Stimulated activated naive CD4-positive, alpha-beta T cell (primary cell): ENCODE results near the gene SACM1L.

Experiments
- DNase-seq, 6 experiments: peaks; one replicate each; lab custom pipeline; 2025; lab: John Stamatoyannopoulos, UW

SACM1L gene

DNA sequence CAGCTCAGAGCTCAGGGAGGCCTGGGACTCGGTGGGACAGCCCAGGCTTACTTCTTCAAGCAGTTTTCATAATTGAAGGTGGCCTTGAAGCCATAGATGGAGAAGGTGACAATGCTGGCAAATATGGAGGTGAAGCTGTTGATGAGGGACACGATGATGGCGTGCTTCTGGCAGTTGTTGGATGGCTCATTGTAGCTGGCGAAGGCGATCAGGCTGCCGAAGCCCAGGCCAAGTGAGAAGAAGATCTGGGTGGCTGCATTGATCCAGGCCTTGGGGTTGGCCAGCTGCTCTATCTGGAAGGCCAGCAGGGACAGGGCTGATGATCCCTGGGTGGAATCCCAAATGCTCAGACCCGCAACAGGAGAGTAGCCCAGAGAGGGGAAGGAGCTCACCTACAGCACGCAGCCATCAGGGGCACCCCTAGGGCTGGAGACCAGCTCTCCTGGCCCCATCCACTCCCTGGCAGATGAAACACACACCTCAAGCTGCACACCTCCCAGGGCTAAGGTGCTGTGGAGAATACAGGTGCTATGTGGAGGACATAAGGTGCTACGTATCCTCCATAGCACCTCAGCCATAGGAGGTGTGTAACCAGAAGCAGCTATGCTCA, 82.1 kb downstream of the SACM1L start:
- DNase-seq, result no peak

DNA sequence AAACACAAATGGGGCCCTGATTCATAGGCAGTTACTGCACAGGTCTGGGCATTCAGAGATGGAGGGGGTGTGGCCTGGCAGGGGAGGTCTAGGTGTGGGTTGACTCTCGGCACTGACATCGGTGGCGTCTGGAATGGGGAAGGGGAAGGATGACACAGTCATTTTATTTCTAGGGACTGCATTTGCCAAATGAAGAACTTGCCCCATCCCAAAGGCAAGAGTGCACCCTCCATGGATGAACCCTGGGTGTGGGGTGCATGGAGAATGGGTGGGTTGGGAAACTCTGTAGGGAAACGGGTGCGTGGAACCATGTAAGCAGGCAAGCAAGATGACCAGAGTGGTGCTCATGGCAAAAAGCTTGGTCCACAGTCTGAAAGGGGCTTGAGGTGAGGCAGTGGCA, 82.6 kb downstream of the SACM1L start:
- DNase-seq, result no peak

DNA sequence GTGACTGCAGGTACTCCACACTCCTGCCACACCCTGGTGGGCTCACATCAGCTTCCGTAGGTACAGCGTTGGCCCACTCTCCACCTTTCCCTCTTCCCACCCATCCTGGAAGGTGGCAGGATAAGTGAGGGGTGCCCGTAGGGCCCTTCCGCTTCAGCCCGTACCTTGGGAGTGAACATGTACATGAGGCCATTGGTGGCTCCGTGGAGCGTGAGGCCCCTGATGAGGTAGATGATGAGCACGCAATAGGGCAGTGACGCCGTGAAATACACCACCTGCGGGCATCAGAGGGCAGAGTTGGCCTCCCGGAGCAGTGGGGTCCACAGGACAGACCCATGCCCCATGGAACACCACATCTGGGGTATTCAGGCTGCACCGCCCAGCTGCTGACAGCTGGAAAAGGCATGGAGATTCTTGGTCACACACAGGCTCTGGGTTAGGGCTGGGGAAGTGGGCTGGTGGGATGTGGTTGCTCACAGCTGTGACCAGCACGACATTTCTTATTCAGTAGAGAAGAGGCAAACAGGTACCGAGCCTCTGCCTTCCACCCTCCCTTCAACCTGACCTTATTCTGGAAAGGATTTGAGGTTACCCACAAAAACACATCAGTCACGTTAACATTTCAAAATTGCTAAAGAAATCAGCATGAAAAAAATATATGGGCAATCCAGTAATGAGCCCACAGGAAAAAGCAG, 83.3 kb downstream of the SACM1L start:
- no peak for DNase-seq

DNA sequence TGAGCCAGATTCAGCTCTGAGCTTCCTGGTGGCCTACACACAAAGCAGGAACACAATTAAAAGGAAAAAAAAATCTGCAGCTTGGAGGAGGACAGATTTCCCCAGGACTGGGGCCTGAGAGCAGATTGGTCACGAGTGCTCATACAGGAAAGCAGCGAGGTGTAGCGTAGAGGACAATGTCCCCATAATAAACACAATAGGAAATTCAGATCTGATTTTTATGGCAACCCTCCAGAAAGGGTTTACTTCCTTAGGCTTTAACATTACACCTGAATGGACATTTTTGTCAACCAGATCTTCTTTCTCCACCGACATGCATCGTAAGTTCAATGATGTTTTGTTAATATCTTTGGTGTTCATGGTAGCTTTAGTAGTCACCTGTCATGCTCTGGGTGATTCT, 83.9 kb downstream of the SACM1L start:
- no peak for DNase-seq

DNA sequence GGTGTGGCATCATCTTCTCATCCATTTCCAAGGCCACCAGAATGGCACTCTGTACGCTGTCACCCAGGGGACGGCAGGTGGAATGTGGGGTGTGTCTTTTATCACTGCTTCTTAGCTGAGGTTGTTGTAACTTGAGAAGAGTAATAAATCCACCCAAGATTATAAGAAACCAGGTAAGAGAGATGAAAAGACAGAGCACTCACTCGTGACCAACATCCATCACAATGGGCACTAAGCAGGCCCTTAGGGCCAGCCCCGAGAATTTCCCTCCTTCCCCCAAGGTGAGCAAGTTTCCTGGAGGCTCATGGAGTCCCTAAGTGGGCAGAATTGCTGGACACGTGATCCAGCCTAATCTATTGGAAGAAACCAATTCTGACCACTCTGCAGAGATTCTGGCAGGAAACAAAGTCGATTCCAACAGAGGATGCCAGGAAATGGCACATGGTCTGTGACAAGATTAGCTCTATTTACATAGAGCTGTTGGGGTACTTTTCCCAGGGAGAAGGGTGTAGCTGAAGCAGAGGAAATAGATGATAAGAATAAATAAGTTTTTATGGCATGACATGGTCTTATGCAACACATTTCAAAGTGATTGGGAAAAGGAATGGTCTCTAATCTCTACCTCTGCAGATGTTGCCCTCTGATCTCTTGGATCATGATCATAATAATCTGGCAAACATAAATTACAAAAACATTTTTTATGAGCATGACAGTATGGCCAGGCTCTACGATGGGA, 84.7 kb downstream of the SACM1L start:
- no peak for DNase-seq

DNA sequence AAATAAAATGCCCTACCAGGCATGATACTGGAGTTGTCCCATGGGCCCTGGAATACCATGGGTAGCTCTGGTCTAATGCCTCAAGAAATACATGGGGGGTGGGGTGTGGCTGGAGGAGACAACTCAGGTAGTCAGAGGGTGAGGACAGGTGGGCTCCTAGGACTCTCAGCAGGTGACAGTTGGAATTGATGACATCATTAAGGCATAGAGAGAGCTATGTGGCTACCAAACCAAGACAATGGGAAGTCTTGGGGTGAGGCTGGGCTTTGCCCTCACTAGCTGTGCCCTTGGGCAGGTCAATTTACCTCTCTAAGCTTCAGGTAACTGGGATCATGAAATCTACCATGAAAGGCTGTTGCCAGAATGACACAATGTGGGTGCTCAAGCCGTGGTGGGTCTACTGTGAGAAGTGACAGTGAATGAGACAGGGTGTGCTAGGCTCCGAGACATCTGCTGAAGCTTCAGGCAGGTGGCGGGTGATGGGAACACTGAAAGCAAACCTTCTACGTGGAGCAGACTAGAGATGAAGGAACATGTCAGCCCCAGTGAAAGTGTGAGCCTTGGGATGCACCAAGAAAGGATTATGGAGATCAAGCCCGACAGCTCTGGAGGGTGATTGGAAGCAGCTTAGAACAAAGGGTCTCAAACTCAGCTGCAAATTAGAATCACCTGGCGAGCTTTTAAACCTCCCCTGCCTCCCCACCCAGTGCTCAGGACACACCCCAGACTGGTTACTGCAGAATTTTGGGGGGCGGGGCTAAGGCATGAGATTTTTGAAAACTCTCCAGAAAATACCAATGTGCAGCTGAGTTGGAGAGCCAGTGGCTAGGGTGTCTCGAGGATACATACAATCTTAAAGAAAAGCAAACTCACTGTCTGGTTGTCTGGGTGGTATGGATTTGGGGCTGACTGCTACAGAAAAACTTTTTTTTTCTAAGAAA, 85.7 kb downstream of the SACM1L start:
- DNase-seq, result no peak

GRCh38 chr3:45775571-45776300, 86.5 kb downstream of the SACM1L start:
- DNase-seq, result no peak

- DNase-seq, result no peak
Observed at GRCh38 chr3:45776301-45776595, 87.1 kb downstream of the SACM1L start.

DNA sequence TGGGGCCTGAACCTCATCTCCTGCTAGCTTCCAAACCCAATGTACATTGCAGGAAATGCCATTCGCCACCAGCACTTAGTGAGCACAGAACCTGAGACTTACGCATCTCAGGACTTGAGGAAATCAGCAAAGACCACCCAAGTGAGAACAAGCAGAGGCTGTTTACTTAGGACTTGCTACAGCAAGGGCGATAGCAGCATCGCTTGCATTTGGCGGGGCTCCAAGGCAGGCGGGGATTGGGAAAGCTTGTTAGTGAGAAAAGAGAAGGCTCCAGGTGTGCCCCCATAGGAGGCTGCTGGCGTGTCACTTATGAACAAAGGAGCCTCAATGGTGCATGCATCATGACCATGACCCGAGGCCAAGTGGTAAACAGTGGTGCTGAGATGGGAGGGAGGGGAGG, 87.4 kb downstream of the SACM1L start:
- DNase-seq, result no peak

DNA sequence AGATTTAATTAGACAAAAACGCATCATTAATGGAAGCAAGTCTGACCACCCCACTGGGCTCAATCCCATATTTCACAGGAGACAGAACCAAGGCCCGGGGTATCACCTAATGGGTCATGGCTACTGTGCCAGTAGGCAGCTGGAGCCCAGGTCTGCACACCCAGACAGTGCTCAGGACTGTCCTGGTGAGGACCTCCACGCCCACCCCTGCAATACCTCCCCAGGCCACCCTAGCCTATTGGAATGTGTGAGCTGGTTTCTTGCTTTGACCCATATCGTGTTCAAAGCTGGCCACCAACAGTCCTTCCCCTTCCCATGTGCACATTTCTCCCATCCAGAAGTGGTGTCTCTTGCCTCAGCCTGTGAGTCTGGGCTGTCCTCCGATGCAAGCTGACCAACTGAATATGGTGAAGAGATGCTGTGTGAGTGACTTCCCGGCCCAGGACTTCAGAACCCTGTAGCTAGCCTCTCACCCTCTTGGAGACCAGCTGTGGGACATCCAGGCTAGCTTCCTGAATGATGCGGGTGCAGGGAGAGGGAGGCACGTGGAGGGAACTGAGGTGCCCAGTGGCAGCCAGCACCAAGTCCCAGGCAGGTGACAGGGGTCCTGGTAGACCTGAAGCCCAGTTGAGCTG, 88.0 kb downstream of the SACM1L start:
- no peak for DNase-seq

- no peak for DNase-seq
Observed at GRCh38 chr3:45777746-45778386, 88.7 kb downstream of the SACM1L start.

DNA sequence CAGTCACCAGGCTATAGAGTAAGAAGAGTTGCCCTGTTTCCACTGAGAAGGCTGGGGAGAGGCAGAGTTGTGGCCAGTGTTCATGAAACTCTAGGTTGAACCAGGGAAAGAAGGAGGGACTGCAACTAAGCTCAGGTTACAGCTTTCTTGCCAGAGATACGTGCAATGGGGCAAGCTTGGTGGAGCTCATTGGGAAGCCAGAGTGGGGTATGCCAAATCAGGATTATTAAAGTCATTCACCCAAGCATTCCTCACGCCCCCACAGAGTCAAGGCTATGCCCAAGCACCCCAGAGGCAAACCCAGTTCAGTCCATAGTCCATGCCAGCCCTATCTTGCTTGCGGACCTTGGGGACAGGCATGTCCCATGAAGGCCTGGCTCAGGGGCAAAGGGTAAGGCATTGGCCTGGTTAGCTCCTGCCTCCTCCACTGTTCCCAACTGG, 89.6 kb downstream of the SACM1L start:
- DNase-seq, result no peak

DNA sequence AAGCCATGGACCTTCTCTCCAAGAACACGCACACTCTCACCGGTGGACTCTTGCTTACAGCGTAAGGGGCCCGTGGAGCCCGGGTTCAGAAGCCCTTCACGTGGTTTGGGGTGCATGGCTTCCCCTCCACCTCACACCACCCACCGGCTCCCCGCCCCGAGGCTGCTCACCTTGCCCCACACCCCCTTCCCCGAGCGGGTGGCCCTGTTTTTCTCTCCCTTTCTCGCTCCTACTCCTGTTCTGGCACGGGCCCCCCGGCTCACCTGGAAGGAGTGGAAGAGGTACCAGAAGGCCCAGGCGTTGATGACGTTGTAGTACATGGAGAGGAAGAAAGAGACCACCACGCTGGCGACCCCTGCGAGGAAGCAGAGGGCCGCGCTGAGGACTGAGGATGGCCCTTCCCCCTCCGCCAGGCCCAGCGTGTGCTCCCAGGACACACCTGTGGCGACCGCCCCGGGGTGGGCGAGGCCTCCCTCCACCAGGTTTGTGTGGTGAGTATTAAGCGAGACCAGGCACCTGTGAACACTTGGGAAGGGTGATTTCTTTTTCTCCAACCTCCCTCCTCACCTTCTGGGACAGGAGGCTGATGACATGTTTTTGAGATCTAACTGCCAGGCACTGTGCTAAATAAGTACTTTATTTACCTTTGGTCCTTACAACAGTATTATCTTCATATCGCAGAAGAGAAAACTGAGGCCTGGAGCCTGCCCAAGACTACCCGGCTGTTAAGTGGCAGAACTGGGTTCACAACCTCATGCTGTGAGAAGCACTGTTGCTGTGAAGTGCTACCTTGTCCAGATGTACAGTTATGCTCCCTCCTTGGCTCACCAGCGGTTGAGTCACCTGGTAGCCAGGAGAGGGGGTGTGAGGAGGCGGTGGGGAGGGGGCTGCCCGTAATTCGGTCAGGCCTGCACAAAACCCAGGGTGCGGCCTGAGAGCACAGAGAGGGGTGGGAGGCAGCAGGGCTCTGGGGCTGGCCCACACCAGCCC, 90.8 kb downstream of the SACM1L start:
- DNase-seq, result no peak

DNA sequence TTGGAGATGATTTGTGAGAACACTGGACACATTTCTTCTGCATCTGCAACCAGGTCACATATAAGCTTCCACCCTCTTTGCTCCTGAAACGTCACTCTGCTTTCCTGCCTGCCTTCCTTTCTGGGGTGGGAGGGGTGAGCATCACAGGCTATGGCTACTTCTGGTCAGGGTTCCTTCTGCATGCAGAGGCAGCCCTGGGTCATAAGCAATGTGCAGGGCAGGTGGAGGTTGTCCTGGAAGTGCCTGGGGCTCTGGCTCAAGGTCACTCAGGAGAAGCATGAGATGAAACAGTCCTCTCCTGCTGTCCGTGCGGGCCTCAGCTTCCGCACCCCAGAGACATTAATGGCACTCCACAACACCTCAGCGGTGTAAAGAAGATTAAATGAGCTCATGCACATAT, 92.1 kb downstream of the SACM1L start:
- DNase-seq, result no peak

DNA sequence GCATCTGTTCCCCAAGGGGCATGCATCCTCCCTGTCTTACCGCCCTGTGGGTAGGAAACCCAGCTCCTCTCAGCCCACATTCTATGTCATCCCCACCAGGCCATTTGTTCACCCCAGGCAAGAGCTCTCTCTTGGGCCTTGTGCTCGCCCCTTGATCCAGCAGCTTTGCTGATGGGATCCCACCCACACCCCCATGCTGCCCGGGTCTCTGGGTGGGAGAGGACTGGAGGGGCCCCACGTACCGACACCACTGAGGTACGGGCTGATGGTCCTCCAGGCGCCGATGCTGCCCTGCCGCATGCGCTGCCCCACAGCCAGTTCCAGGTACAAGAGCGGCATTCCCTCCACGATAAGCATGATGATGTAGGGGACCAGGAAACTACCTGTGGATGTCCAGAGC, 92.6 kb downstream of the SACM1L start:
- DNase-seq, result no peak

GRCh38 chr3:45782381-45782780, 93.2 kb downstream of the SACM1L start:
- no peak for DNase-seq

DNA sequence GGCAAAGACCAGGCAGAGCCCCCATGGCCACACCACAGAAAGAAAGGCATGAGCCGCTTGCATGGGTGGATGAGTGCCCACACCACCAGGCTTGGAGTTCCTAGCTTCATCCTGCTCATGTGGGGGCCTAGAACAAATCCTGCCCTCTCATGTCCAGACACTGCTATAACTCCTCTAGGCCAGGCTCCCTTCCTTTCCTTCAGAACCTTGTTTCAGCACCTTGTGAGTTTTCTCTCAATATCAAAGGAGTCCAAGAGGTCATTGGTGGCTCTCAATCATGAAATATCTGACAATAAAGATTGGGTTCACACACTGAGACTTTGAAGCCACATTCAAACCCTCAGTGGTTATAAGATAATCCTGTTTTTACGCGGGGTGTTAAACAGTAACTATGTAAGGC, 94.5 kb downstream of the SACM1L start:
- DNase-seq, result no peak

GRCh38 chr3:45785605-45786150, 96.5 kb downstream of the SACM1L start:
- DNase-seq, result no peak

DNA sequence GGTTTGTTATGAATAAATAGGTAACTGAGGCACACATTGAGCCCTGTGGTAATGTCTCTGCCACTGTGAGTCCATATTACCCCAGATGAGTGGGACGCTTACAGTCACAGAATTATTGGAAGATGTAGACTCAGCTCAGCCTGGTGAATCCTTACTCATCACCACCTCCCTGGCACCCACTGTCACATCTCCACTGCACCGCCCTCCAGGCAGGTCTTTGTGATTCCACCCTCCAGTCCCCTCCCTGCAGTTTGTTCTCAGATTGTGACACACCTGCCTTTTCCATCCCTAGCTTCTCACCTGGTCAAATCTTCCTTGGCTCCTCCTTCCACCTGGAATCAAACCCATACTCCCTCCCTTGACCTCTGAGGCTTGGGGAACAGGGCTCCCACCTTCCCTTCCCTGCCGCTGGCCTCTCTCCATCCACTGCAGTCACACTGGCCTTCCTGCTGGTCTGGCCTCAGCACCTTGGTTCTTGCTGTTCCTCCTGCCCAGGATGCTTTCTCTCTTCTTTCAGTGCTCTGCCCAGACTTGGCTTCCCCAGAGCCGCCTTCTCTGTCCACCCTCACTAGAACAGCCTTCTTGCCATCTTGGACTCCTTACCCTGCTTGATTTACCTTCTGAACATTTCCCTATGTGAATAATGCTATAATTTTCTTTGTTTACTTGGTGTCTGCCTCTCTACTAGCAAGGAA, 97.8 kb downstream of the SACM1L start:
- DNase-seq, result no peak
